Measurements from ENCODE around the gene CLECL1. TPM values are rescaled to one million over a fixed set of nuclear protein-coding genes. Genes with fewer than 3 reads are reported as not detected.

The CLECL1 gene
- total RNA-seq: 0.27 TPM

DNA sequence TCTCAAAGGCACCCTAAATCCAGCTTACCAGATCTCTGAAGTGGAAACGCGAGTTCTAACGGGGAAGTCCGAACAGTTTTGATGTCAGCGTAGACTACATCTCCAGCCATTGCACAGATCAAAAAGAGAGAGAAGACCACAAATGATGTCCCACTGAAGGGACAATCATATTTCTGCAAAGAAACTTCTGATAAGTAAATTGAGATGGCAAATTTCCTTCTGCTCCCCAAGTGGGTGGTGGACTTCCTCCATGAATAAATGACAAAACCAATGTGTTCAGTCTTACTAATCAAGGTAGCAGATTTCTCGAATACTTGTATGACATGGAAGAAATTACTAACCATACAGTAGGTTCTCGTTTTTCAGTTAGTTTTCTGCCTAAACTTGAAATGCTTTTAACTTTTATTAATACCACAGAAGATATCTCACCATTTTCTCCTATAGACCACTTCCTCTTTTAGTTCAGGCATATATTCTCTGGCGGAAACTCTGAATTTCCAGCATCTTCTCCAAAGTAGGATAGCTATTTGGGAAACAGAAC lies at the start of gene CLECL1:
Gene CLECL1 (minus strand): TSS at position 177 of the 541 bp plus-strand sequence.
- DNase-seq (ENCODE audit: low read depth in 2 of 3, low spot score in 2 of 3): peak in 1 of 3 donors; percentile 32

DNA sequence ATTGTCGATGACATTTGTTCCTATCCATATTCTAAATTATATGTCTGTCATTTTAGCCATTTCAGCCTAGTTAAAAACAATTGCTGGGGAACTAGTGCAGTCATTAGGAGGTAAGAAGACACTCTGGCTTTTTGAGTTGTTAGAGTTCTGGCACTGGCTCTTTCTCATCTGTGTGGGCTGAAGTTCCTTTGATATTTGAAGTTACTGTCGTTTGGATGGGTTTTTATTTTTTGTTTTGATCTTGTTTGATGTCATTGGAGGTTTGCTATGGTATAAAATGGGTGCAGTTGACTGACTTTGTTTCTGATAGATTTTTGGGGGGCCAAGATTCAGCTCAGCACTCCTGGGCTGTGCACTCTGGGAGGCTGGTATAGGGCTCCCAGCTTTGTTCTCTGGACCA lies 48.5 kb upstream of the CLECL1 start:
- DNase-seq (ENCODE audit: low read depth in 2 of 3, low spot score in 2 of 3): no peak

DNA sequence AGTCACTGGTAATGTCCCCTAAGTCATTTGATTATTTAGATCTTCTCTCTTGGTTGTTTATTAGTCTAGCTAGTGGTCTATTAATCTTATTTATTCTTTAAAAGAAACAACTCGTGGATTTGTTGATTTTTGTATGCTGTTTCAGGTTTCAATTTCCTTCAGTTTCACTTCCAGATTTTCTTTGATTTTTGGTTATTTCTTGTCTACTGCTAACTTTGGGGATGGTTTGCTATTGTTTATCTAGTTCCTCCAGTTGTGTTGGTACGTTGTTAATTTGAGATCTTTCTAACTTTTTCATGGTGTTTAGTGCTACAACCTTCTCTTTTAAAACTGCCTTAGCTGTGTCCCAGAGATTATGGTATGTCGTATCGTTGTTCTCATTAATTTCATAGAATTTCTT lies 46.3 kb upstream of the CLECL1 start:
- DNase-seq (ENCODE audit: low read depth in 2 of 3, low spot score in 2 of 3): no peak

DNA sequence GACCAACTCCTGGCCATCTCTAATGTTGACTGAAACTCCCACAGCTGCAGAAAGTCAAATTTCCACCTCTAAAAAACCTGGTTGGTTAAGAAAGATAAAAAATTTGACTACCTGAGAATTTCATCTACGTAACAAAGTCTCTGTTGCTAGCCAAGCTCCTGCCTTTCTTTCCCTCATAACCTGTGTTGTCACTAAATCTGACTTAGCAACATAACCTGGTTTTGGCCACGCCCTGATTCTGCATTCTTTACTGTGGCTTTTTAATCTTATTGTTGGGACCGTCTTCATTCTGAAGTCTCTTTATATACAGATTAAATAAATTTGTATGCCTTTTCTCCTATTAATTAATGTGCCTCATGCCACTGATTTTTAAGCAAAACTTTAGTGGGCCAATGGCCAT lies 43.9 kb upstream of the CLECL1 start:
- DNase-seq (ENCODE audit: low read depth in 2 of 3, low spot score in 2 of 3): no peak

DNA sequence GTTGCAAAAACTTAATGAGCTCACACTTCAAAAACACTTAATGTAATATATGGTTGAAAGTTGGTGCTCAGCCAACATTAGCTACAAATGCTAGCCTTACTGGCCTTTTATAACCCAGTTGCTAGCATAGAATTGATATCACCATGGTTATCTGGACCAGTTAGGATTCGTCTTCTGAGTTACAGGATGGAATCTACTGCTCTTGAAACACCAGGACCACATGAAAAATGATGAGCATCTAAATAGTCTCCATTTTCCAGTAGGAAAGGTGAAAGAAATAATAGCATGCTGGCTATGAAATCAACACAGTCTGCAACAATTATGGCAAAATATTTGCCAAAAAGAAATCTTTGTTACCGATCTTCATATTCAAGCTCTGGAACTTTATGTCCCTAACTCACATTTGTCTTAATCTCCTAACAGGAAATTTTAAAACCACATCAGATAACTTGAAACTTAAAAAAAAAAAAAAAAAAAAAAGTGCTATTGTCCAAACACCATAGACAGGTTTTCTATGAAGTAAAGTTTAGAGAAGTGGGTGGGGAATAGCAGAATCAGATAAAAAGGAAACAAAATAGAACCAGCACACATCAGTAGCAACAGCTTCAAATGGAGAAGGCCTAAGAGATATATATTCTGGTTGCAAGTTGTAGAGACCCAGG lies 40.5 kb upstream of the CLECL1 start:
- peak in 1 of 3 donors; percentile 53 for DNase-seq (ENCODE audit: low read depth in 2 of 3, low spot score in 2 of 3)

DNA sequence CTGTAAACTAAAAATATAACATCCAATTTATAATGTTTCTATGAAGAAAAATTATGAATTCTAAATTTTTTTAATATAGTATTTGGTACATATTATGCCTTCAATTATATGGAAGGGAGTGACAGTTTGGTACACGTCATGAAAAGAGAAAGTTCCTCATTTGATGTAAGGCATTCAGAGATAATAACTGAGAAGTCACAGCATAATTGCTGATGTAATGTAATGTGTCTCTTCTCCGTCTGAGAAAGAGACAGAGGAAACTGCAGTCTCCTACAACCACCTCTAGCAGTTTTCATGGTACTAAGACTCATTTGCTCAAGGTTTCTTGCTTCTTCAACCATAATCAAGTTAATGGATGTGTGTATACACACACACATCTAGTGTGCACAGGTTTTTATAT lies 30.1 kb upstream of the CLECL1 start:
- DNase-seq (ENCODE audit: low read depth in 2 of 3, low spot score in 2 of 3): peak in 1 of 3 donors; percentile 76

DNA sequence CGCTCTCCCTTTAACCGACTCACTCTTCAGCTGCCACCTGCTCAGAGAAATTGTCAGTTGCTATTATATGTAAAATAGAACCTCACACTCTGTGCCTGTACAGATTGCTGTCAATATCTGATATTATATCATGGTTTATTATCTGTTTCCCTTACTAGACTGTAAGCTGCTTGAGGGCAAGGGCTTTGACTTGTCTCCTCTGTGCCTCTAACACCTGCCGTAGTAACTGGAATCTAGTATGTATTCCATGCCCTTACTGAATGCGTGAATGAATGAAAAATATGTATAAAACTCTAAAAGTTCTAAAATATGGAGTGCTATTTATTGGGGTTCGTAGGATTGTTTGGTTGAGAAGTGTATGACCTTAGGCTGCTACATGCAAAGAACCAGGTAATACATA lies 29.5 kb upstream of the CLECL1 start:
- no peak for DNase-seq (ENCODE audit: low read depth in 2 of 3, low spot score in 2 of 3)

DNA sequence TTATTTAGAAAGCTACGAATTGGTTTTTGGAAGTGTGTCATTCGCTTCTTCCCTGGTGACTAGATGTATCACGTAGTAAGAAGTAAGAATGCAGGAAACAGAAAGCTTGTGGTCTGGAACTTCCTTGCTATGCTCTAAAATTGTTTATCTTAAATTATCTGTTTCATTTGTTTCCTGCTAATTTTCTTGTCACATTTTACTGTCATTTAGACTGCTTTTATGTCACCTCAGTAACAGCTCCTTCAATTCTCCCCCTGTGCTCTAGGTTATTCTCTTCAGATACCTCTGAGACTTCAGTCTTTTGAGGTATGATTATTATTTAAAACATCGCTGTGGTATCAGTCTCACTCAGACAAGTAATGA lies 28.5 kb upstream of the CLECL1 start:
- DNase-seq (ENCODE audit: low read depth in 2 of 3, low spot score in 2 of 3): peak in 2 of 3 donors; percentile 57 to 88

DNA sequence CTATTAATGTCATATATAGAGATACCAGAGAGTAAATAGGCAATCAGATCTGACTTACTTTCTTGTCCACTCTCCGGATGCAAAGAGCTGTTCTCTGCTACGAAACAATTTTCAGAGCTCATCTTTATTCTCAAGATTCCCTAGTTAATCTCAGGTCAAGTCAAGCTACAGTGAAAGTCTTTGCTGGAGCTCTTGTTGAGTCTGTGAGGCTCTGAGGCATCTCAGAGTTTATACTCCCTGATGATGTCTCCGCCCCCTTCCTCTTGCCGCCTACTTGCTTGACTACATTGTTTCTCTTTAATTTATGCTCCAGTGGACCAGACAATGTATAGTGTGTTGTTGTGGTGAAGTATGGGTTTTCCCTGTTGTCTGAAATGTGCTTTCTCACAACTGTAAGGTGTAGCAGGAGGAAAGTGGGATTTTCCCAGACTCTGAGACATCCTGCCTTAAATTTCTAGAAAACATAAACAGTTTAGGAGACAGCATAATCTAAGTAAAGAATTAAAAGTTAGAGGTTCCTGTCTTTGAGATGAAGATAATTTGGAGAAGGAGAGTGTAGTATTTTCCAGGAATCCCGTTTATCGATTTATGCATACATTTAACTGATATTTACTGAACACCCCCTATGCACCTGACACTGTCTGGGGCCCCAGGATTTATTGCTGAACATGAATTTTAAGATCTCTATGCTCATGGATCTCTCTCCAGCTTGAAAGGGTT lies 28.0 kb upstream of the CLECL1 start, which contains the start of gene CD69:
Gene CD69 (minus strand): TSS at position 203 of the 720 bp plus-strand sequence. CDS start 81 bp downstream, at position 122.
- peak; percentile 81 to 94 (median 82) for DNase-seq (ENCODE audit: low read depth in 2 of 3, low spot score in 2 of 3)

DNA sequence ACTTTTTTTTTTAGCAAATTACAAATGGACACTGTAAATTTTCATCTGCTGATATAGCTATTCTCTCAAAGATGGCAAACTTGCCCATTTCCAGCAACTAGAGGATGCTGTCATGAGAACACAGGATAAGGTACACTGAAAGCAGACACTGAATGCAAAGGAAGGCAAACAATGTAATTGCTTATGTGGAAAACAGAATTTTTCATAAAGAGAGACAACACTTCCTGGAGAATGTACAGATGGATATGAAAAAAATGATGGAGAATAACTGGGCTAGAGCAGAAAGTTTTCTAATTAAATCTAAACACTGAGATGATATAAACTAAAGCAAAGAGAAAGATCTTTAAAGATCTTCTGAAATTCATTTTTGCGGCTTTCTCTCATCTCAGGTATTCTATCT lies 27.2 kb upstream of the CLECL1 start:
- DNase-seq (ENCODE audit: low read depth in 2 of 3, low spot score in 2 of 3): peak in 1 of 3 donors; percentile 33

DNA sequence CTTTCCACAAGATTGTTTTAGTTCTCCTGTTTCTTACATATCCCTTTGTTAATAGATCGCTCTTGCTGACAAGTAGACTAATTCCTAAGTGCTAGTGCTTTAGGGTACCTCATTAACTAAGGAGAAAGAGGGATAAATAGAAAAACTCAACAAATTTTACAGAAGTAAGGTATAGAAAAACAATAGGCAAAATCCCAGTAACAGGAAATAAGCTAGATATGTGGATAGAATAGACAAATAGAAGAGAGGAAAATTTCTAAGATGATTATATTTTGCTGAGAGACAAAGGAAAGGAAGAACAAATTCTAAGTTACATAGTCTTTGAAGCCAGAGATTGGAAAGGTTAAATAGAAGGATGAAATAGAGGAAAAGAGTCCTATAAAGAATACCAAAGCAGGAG lies 26.8 kb upstream of the CLECL1 start:
- no peak for DNase-seq (ENCODE audit: low read depth in 2 of 3, low spot score in 2 of 3)

DNA sequence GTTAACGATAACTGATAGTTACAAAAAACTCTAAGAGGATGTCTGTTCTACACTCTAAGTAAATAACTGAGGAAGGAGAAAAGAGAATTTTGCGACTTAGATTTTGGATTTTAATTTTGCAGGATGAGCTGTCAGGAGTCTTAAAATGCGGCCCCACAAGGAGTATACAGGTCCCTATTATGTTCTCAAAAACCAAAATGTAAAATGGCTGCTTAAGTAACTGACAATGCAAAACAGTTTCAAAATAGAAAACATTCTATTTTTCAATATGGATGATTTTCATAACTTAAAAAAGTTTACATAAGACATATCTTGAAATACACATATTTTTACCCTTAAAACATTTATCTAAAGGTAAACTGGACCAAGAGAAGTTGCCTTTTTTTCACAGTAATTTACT lies 25.2 kb upstream of the CLECL1 start:
- DNase-seq (ENCODE audit: low read depth in 2 of 3, low spot score in 2 of 3): peak in 1 of 3 donors; percentile 47

DNA sequence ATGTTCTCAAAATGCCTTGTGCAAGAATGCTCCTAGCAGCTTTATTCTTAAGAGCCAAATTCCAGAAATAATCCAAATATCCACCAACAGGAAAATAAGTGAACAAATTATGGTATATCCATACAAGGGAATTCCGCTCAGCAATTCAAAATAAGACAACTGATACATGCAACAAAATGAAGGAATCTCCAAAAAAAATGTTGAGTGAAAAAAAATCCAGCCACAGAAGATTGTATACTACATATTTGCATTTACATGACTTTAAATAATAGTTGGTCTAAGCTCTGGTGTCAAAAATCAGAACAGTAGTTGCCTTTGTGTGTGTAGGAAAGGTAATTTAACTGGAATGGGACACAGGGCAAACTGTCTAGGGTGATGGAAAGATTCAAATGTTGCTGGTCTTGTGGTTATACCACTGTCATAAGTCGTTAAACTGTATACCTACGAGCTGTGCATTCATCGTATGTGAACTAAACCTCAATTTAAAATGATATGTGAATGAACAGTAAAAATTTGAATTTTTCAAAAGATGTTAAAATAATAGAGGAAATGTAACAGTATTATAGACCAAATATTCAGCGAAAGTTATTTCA lies 24.6 kb upstream of the CLECL1 start:
- peak in 1 of 3 donors; percentile 24 for DNase-seq (ENCODE audit: low read depth in 2 of 3, low spot score in 2 of 3)

DNA sequence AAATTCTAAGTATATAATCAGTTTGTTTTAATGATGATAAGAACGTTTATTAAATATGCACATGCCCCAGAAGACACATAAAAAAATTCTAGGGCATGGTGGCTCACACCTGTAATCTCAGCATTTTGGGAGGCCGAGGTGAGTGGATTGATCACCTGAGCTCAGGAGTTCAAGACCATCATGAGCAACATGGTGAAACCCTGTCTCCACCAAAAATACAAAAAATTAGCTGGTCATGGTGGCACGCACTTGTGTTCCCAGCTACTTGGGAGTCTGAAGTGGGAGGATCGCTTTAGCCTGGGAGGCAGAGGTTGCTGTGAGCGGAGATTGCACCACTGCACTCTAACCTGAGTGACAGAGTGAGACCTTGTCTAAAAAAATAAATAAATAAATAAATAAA lies 23.8 kb upstream of the CLECL1 start:
- peak in 1 of 3 donors; percentile 12 for DNase-seq (ENCODE audit: low read depth in 2 of 3, low spot score in 2 of 3)

DNA sequence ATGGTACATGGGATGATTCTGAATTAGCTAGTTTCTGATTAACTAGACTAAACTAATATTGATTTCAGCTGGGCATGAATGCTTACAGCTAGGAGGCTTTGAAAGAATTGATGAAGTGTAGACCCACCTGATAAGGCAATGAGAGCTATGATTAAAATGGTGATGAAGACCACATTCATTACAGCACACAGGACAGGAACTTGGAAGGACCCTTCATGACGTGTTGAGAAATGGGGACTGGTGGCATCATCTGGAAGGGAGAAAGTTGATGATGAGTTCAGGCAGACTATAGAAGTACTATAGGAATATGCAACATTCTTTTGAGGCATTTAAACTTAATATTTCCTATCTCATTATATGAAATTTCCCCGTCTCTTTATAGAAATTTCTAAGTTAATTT lies 23.3 kb upstream of the CLECL1 start:
- DNase-seq (ENCODE audit: low read depth in 2 of 3, low spot score in 2 of 3): no peak

DNA sequence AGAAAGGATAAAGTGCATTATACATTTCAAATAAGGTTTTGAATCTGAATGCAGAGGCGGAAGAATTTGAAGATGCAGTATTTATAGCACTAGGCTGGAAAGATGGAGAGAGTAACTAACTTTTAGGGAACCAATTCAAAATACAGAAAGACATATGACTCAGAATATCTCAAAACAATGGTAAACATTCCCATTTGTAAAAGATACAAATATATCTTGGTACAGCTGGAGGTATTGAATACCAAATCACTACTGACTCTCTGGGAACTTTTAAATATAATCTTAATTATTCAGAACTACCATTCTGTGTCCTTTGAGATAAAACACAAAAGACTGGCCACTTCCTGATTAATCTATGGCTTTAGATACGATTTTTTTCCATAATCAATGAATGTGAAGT lies 22.7 kb upstream of the CLECL1 start:
- DNase-seq (ENCODE audit: low read depth in 2 of 3, low spot score in 2 of 3): no peak

DNA sequence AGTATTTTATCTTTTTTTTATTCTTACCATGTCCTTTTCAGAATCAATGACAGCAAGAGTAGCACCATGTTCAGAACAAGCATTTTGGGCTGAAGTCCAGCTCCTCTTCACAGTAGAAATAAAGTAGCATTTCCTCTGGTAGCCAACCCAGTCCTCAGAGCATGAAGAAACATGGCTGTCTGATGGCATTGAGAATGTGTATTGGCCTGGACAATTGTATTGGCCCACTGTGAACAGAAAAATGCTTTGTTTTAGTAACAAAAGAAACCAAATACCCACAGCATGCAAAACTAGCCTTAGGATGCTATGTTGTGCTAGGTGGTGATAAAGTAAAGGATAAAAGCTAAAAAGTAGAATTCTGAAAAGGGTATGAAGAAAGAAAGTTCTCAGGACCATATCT lies 22.1 kb upstream of the CLECL1 start:
- DNase-seq (ENCODE audit: low read depth in 2 of 3, low spot score in 2 of 3): no peak

DNA sequence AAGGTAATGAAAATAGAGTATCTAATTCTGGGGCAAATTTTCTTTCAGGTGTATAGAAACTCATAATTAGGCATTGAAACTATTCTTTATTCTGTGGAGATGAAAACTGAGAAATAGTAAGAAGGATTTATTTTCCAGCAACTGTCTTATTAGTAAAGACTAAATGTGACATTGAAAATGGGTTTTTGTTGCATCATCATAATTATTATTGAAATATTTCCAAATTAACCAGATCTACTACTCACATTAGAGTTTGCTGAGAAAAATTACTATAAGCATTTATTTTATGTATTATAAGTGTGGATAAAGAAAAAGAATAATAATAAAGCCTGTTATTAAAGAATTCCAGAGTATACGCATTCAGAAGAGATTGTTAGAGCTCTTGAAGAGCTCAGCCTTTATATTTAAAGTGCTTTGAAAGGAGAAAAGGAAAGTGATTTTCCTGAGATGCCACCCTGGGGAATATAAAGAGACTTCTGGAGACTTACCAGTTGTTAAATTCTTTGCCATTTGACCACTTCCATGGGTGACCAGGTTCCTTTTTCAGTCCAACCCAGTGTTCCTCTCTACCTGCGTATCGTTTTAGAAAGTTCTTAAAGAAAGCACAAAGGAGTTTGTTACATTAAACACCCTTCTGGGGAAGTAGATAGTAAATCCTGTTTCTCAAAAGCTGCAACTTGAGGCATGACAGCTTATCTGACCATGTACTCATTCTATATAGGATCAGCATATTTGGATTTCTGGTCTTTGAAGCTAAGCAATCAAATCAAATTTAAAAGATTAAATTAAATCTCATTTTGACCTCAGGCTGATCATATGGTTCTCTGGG lies 21.4 kb upstream of the CLECL1 start:
- DNase-seq (ENCODE audit: low read depth in 2 of 3, low spot score in 2 of 3): peak in 1 of 3 donors; percentile 11

DNA sequence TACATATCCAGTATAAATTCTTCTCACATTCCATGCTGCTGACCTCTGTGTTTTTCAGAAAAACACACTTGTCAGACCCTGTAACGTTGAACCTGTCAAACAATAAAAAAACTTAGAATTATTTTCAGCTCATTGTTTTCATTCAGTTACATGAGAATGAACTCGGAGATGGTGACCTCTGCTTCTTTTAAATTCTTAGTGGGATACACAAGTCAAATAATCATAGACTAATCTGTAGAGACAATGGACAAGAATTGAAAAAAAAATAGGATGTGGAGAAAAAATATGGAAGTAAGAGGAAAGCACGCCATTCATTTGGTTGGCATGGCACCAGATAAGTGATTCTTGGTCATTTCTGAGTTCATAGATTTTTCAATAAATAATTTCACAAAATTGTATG lies 20.6 kb upstream of the CLECL1 start:
- DNase-seq (ENCODE audit: low read depth in 2 of 3, low spot score in 2 of 3): peak in 1 of 3 donors; percentile 34

DNA sequence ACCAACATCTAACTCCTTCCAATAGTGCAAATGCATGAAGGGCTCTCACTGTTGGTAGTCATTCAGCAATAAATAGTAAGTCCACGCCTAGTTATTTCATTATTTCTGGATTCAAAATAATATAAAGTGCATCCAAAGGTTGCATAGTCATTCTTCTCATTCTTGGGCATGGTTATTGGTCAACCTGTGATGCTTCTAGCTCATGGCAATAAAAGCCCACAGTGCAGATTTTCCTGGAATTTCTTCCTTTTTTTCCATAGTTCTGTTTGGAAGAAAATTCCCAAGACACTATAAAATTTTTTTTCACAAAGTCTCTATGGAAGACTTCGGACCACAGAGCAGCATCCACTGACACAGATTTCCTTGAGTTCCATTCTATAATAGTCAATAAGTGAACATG lies 20.2 kb upstream of the CLECL1 start:
- DNase-seq (ENCODE audit: low read depth in 2 of 3, low spot score in 2 of 3): peak in 1 of 3 donors; percentile 13
